ENCODE data around the gene BANP.
"Not testable (repeated sequence)": the region's sequence is repeated elsewhere in the genome, so short reads cannot be mapped to it uniquely, and the experiment has no call there.

BANP gene

DNA sequence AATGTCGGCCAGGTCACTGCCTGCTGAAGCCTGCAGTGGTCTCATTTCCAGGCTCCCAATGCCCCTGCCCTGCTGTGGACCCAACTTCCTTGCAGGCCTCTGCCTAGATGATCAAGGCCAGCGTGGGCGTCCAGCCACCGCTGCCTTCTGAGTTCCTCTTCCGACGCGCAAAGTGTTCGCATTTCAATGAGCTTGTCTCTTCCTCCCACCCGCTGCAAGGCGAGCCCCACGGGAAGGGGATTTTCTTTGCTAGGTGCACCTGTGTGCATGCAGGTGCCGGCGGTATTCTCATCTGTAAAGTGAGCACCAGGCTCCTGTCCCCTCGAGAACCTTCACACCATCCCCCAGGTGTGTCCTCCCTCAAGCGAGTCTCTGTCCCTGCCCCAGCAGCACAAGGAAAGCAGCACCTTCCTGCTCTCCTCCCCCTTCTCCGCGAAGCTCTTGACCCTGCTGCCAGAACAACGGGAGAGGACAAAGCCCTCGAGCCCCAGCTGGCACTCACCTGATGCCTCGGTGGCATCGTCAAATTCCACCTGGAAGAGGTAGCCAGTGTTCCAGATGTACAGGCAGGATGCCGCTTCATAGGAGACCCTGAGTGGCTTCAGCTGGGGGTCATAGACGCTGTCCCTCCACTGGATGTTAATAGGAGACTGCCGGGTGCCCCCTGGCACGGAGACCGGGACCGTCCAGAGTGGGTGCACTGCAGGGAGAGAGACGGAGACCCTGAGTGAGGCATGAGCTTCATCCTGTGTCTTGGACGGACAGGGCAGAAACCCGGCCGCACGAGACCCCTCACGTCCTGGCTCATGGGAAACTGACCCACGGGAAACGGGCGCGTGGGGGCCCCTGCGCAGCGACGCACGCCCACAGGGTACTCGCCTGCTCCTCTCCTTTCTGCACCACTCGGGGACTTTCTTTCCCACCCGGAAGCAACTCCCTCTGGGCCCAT is 24.7 kb upstream of the BANP start:
- DNase-seq = no peak

DNA sequence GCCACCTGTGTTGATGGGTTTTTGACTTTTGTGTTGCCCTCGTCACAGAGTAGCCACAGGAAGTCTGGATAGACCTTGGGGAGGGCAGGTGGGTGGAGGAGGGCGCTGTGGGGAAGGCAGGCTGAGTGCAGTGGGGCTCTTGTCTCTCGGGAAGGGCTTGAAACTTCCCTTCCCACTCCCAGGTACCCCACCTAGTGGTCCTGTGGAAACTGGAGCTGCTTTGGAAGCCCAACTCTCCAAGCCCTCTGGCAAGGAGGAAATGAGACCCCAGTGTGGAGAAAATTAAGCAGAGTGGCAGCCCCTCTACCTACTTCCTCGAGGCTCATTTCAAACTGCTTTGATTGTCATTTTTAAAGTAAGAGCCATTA is 24.1 kb upstream of the BANP start:
- DNase-seq = no peak

DNA sequence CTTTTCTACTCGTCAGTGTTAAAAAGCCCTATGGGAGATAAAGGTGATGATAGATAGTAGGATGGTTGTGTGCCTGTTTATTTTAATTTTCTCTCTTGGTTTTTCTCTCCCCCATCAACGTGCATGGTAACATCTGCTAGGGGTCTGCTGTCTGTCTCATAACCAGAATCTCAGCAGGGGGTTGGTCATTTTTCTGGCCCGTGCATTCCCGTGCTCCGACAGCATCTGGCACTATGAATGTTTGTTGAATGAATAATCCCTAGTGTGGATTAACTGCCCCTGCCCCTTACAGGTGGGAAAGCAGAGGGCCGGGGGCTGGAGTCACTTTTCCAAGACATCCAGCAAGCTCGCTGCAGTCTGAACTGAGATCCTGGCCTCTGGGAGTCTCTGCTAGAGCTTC is 21.2 kb upstream of the BANP start:
- DNase-seq = no peak

DNA sequence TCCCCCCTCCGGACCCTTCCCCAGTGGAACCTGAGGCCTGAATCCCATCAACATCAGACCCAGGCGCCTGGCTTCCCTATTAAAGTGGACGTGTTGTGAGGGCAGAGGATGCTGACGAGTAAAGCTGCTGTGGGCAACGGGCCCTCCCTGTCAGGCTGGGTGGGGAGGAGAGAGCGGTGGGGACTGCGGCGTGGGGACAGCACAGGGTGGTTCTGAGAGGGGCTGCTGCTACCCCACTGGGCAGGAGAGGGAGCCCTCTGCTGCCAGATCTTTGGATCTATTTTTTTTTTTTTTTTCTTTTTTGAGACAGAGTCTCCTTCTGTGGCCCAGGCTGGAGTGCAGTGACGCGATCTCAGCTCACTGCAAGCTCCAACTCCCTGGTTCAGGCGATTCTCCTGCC is 20.8 kb upstream of the BANP start:
- DNase-seq = no peak

DNA sequence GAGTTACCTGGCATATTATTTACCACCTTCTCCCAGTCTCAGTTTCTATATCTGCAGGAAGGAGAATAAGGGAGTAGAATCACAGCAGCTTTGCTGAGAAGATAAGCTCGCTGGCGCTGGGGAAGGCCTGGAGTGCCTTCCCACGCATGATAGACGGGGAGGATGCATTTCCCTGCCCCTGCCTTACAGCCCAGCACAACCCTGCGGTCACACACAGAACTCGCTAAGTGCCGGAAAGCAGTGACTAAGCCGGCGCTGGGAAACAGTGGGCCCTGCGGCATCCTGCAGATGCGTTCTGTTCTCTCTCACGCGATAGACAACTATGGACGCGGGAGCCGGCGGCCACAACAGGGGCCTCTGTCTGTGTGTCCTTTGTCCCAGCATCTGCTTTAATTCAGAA is 19.7 kb upstream of the BANP start:
- DNase-seq = peak in 1 of 5 donors; percentile 46

DNA sequence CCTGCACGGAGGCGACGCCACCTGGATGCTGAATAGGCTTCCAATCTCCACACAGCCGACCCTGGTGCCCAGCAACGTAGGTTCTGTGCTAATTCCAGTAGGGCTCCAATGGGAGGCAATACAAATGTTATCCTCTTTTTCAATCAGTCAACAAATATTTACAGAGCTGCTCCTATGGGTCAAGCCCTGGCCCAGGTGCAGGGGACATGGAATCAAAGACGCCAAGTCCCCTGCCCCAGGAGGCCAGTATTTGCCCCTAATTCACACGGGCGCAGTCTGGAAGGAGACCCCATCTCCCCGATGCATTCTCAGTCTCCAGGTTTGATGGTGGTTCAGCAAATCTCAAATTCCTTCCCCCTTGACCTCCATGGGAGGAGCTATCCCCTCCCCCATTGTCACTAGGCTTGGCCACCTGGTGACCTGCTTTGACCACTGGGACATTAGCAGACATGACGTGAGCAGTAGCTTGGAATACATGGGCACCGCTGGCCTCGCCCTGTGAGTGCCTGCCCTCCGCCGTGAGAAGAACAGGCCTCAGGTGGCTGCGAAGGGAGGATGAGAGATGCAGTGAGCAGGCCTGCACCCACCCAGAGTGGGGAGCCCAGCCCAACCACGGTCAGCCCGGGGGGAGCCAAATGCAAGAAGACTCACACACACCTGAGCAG is 18.6 kb upstream of the BANP start:
- DNase-seq = not testable (repeated sequence)

DNA sequence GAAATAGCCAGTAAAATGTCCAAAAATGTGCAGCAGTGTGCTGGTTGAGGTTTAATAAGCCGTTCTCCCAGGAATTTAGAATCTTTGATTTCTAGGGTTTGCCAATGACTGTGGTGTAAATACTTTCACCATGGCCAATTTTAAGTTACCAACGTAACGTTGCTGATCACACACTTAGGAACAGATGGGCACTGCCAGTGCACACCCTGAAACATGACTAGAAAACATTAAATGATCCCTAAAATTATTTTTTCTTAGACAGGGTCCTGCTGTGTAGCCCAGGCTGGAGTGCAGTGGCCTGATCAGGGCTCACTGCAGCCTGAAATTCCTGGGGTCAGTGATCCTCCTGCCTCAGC is 18.1 kb upstream of the BANP start:
- no peak for DNase-seq

DNA sequence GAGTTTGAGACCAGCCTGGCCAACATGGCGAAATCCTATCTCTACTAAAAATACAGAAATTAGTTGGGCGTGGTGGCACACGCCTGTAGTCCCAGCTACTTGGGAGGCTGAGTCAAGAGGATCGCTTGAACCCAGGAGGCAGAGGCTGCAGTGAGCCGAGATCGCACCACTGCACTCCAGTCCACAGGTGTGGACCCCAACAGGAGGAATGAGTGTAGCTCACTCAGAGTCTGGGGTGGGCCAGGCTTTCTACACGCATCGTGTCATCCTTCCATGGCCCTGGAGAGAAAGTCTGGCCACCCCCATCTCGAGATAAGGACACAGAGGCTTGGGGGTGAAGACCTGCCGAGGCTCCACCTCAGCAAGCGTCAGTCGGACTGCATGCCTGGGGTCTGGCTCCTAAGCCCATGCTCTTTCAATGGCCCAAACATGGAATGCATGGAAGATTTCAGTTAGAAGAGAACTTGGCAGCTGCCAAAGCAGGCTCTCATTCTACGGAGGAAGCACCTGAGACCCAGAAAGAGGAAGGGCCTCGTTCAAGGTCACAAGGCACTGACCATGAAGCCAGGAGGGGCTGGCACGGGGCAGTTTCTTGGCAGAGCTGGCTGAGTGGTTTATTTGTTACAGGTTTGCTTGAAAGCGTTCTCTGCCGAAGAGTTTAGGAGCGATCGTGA is 16.3 kb upstream of the BANP start:
- DNase-seq = not testable (repeated sequence)

DNA sequence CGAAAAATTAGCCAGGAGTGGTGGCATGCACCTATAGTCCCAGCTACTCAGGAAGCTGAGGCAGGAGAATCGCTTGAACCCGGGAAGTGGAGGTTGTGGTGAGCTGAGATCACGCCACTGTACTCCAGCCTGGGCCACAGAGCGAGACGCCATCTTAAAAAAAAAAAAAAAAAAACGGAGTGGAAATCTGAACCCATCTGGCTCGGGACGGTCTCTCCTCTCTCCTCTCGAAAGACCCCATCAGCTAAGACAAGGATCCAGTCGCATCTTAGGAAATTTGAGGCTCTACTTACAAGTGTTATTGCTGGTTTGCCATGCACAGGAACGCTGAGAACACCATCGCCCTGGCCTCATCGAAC is 15.2 kb upstream of the BANP start:
- DNase-seq = not testable (repeated sequence)

DNA sequence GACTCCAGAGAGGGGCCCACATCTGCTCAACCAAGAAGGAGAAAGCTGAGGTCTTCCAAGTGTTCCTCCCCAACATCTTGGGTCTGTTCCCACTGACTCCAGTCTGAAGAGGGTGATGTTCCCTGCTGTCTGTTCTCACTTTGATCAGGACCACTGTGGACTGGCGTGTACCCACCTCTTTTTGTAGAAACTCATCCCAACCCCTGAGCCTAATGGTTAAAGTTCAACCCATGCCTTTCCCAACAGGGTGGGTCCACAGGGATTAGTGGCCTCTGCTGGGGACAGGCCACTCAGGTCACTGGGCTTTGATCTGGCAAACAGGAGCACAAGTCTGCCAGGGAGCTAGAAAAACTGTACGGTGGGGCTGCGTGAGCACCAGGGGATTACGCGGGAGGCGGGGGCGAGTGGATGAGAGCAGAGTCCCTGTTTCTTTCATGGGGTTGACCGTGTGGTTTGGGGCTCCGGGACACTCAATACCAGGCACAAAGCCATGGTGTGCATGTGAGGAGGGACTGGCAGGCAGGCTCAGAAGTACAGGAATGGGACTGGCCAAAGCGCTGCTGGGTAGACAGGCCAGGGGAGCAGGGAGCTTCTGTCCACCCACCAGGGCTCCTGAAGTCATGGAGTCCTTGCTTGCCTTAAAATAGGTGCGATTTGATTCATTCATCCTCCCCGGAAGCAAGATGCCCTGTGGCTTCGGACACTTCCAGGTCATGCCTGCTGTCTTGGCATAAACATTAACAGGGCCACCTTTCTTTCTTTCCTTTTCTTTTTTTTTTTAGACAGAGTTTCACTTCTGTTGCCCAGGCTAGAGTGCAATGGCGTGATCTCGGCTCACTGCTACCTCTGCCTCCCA is 14.6 kb upstream of the BANP start, which contains the start of gene CA5A:
Gene CA5A (minus strand): TSS at position 155 of the 856 bp plus-strand sequence. CDS start 79 bp downstream, at position 76.
- no peak for DNase-seq

DNA sequence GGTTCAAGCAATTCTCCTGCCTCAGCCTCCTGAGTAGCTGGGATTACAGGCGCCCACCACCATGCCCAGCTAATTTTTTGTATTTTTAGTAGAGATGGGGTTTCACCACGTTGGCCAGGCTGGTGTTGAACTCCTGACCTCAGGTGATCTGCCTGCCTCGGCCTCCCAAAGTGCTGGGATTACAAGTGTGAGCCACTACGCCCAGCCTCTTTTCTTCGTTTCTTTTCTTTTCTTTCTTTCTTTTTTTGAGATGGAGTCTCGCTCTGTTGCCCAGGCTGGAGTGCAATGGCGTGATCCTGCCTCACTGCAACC is 14.0 kb upstream of the BANP start:
- not testable (repeated sequence) for DNase-seq

DNA sequence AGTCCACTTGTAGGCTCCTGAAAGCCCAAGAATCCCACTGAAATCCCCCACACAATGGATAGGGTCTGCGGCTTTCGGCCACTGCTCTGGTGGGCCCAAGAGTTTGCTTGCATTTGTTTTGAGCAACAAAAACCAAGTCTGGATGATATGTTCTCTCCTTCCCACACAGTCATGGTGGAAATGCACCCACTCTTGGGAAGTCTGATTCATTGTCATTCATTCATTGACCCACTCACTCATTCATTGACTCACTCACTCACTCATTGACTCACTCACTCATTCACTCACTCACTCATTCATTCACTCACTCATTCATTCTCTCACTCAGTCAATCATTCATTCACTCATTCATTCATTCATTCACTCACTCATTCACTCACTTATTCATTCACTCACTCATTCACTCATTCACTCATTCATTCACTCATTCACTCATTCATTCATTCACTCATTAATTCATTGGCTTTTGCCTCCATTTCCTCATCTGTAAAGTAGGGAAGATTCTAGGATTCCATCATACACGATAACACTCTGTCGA is 12.8 kb upstream of the BANP start:
- no peak for DNase-seq

DNA sequence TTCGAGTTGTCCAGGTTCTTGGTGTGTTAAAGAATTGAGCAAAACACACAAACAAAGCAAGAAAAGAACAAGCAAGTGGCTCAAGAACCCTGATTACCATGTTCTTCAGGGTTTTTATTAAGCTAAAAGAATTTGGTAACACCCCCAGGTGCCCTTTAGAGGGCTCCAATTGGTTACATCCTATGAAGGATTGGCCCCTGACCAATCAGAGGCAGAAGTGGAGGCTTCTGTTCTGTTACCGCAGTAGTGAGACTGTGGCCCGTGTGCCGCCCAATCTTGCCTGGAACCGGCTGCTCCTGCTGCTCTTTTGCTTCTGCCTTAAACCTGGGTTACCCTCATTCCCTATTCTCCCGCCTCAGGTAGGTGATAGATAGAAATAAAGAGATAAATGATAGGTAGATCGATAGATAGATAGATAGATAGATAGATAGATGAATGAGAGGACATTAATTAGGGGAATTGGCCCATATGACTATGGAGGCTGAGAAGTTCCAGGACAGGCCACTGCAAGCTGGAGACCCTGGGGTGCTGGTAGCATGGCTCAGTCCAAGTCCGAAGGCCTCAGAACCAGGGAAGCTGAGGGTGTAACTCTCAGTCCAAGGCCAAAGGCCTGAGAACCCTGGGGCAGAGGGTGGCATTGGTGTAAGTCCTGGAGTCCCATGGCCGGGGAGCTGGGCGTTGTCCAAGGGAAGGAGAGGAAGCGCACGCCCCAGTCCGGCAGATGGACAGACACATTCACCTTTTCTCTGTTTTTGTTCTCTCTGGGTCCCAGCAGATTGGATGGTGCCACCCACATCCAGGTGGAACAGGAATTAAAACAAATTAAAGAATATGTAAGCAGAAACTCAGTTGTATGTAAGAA is 11.4 kb upstream of the BANP start:
- DNase-seq = no peak

DNA sequence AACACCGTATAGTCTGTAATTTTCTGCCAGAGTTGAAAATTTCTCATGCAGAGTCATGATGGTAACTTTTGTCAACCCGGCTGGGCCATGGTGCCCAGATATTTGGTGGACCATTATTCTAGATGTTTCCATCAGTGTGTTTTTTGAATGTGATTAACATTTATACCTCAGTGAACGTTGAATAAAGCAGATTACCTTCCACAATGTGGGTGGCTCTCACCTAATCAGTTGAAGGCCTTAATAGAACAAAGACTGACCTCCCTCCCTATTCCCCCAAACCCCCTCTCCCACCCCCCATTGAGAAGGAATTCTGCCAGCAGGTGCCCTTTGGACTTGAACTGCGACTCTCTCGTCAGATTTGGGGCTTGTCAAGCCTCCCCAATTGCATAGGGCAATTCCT is 8.6 kb upstream of the BANP start:
- no peak for DNase-seq

DNA sequence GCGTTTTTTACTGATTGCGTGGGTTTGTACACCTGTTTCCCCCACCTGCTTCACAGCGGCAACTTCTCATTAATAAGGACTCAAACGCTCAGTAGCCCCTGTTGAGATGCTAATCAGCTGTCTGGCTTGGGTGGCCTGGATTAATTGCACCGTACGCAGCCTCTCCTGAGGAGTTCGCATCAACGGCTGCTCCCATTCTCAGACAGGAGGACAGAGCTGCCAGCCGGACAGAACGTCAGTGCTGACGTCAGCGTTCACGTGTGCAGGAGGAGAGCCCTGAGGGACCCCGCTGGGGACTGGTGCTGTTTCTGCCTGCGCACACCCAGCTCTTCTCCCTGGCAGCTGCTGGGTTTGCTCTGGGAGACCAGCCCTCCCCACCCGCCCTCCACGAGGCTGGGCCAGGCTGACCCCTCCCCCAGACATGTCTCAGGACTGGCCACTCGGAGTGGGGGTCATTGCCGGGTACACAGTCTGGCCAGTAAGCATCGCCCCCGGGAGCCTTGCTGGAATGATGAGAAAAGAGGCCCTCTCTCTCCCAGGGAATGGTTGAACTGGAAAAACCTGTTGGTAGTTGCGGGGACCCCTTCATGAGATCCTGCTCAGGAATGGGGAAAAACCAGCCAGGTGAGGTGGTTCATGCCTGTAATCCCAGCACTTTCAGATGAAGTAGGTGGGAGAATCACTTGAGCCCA is 5.7 kb upstream of the BANP start:
- peak in 1 of 5 donors; percentile 21 for DNase-seq

DNA sequence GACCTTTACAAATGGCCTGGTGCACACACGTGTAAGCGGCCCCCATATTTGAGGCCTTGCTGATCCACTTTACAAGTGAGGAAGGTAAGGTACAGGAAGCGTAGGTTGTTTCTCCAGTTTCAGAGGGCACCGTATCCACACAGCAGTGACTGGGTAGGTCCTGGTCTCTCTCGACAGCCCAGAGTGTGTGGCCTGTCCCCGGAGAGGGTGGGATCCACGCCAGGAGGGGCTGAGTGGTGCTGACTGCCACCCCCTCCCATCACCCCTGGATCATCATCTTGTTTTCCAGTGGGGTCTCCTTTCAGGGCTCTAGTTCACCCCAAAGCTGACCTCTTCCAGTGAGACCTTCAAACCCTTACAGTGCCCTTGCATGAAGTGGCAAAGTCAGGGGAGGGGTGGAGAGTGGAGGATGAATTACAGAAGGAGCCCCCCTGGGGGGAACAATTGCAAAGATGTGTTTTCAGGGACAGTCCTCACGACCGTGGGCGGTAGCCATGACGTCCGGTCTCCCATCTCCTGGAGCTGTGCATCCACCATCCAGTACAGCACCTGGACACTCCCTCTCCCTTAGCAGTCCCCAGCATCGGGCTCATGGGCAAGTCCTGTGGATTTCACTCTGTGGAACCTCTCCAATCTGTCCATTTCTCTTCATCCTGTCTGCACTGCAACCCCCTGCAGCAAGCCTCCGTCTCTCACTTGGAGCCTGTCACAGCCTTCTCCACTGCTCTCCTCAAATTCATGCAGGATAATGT is 4.5 kb upstream of the BANP start:
- no peak for DNase-seq

DNA sequence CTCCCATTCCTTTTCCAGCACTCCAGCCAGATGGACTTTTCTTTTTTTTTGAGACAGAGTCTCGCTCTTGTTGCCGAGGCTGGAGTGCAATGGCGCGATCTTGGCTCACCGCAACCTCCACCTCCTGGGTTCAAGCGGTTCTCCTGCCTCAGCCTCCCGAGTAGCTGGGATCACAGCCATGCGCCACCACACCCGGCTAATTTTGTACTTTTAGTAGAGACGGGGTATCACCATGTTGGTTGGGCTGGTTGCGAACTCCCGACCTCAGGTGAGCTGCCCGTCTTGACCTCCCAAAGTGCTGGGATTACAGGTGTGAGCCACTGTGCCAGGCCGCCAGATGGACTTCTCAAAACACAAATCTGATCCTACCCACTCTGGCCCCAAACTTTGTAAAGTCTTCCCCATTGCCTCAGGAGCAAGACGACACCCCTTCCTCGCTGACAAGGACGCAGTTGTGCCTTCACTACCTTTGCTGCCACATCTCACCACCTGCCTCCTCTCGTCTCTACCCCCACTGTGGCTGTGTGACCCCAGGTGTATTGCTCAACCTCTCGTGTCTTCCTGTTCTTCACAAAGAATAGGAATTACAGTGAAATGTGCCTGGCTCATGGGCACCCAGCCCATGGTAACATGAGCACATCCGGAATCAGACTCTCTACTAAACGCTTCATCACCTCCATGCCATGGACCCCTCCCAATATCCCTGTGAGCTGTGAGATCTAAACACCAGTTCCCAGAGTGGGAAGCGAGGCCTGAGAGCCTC is 3.7 kb upstream of the BANP start:
- no peak for DNase-seq

DNA sequence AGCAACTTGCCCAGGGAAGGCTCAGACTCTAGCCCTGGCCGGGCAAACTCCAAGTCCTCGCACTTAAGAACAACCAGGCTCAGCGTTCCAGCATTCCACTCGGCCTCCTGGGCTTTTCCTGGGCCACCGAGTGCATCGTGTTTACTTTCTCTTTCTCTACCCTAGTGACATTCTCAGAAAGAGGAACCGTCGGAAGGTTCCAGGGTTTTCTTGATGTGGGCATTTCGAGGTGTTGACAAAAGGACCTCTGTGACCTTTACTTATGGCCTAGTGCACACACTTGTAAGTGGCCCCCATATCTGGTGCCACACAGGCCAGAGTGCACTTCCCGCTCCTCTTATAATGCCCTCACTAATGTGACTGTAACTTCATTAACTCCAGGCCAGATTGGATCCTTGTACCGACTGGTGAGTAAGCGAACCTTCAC is 3.1 kb upstream of the BANP start:
- no peak for DNase-seq

DNA sequence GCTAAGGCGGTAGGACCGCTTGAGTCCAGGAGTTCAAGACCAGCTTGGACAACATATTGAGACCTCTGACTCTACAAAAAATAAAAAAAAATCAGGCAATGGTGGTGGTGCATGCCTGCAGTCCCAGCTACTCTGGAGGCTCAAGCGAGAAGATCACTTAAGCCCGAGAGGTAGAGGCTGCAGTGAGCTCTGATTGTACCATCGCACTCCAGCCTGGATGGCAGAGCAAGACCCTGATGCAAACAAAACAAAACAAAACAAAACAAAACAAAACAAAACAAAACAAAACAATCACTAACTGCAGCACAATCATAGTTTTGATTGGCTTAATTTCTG is 2.5 kb upstream of the BANP start:
- DNase-seq = no peak
